HUES48 (cell line): ENCODE measurements around the gene KIRREL1.
A peak's percentile ranks its signal among the peaks of the same experiment; 100 is the strongest.

Experiments
- H3K27ac ChIP-seq: one replicate; pipeline ENCODE4 v1.7.0; 2013; ENCODE audit warnings: low read depth, low read length, inconsistent platforms
- H3K27me3 ChIP-seq: 2 replicates; pipeline ENCODE4 v1.6.1; 2013; ENCODE audit warnings: mild to moderate bottlenecking, low read length; ENCODE audit not compliant: control insufficient read depth, insufficient read depth
- H3K36me3 ChIP-seq: 2 replicates; pipeline ENCODE4 v1.6.1; 2013; ENCODE audit warnings: low read length; ENCODE audit not compliant: control insufficient read depth, insufficient read depth
- H3K4me1 ChIP-seq: 2 replicates; pipeline ENCODE4 v1.6.1; 2013; ENCODE audit warnings: mild to moderate bottlenecking, low read length; ENCODE audit not compliant: control insufficient read depth, insufficient read depth
- H3K4me3 ChIP-seq: 2 replicates; pipeline ENCODE4 v1.5.1; 2013; ENCODE audit warnings: mild to moderate bottlenecking, low read depth, low read length
- H3K9ac ChIP-seq: 2 replicates; pipeline ENCODE4 v1.6.1; 2013; ENCODE audit warnings: mild to moderate bottlenecking, low read depth, low read length, moderate library complexity
- H3K9me3 ChIP-seq: 2 replicates; pipeline ENCODE4 v1.6.1; 2013; ENCODE audit warnings: low read length; ENCODE audit not compliant: control insufficient read depth, insufficient read depth

The KIRREL1 gene

GRCh38 chr1:158020886-158021620 lies 27.6 kb downstream of the KIRREL1 start:
- Histone ChIP-seq H3K9ac (no peak overlapping the region), H3K27me3 (no peaks in the 10 kb centered on the region), H3K27ac (no peak overlapping the region), H3K4me1 (peaks cover 73% of the 10 kb centered on the region), H3K9me3 (no peaks in the 10 kb centered on the region), H3K36me3 (no peaks in the 10 kb centered on the region), H3K4me3 (no peak overlapping the region)

GRCh38 chr1:158021721-158022120 lies 28.3 kb downstream of the KIRREL1 start:
- Histone ChIP-seq H3K9me3 (no peaks in the 10 kb centered on the region), H3K36me3 (0 out of 2 replicates have a peak, but pooled peaks cover 3% of the 10 kb centered on the region), H3K27ac (no peak overlapping the region), H3K4me3 (no peak overlapping the region), H3K4me1 (peaks cover 68% of the 10 kb centered on the region), H3K9ac (no peak overlapping the region), H3K27me3 (no peaks in the 10 kb centered on the region)

GRCh38 chr1:158022554-158023312 lies 29.3 kb downstream of the KIRREL1 start:
- H3K9me3 ChIP-seq: no peaks in the 10 kb centered on the region
- no peak overlapping the region for H3K9ac ChIP-seq
- H3K4me3 ChIP-seq: no peak overlapping the region
- 0 out of 2 replicates have a peak, but pooled peaks cover 3% of the 10 kb centered on the region for H3K36me3 ChIP-seq
- no peak overlapping the region for H3K27ac ChIP-seq
- no peaks in the 10 kb centered on the region for H3K27me3 ChIP-seq
- H3K4me1 ChIP-seq: peaks cover 62% of the 10 kb centered on the region

- no peaks in the 10 kb centered on the region for H3K9me3 ChIP-seq
- H3K9ac ChIP-seq: peak overlapping the region; percentile 36; the same call in 1 of the 2 replicates
- no peak overlapping the region for H3K27ac ChIP-seq
- H3K4me1 ChIP-seq: peaks cover 43% of the 10 kb centered on the region
- no peaks in the 10 kb centered on the region for H3K27me3 ChIP-seq
- H3K36me3 ChIP-seq: 0 out of 2 replicates have a peak, but pooled peaks cover 3% of the 10 kb centered on the region
- H3K4me3 ChIP-seq: no peak overlapping the region
Measured at GRCh38 chr1:158024737-158025136, 31.3 kb downstream of the KIRREL1 start.

- no peaks in the 10 kb centered on the region for H3K27me3 ChIP-seq
- no peak overlapping the region for H3K27ac ChIP-seq
- no peak overlapping the region for H3K4me3 ChIP-seq
- peaks cover 33% of the 10 kb centered on the region for H3K4me1 ChIP-seq
- no peaks in the 10 kb centered on the region for H3K9me3 ChIP-seq
- H3K9ac ChIP-seq: no peak overlapping the region
- peaks cover 8% of the 10 kb centered on the region; the same call in 1 of the 2 replicates for H3K36me3 ChIP-seq
Measured at GRCh38 chr1:158025576-158026230, 32.3 kb downstream of the KIRREL1 start.

- Histone ChIP-seq H3K27ac (no peak overlapping the region), H3K4me3 (no peak overlapping the region)
Measured at GRCh38 chr1:158026651-158027050, 33.2 kb downstream of the KIRREL1 start.

GRCh38 chr1:158027508-158027907 lies 34.1 kb downstream of the KIRREL1 start:
- Histone ChIP-seq H3K27ac (no peak overlapping the region), H3K36me3 (peaks cover 12% of the 10 kb centered on the region; the same call in 1 of the 2 replicates), H3K9me3 (no peaks in the 10 kb centered on the region), H3K9ac (no peak overlapping the region), H3K27me3 (no peaks in the 10 kb centered on the region), H3K4me3 (no peak overlapping the region), H3K4me1 (peaks cover 16% of the 10 kb centered on the region)

More at GRCh38 chr1:158026651-158027050, 33.2 kb downstream of the KIRREL1 start:
- Histone ChIP-seq H3K9ac (no peak overlapping the region), H3K9me3 (no peaks in the 10 kb centered on the region), H3K4me1 (peaks cover 24% of the 10 kb centered on the region), H3K27me3 (no peaks in the 10 kb centered on the region), H3K36me3 (peaks cover 12% of the 10 kb centered on the region; the same call in 1 of the 2 replicates)

GRCh38 chr1:158028969-158029368 lies 35.5 kb downstream of the KIRREL1 start:
- peaks cover 12% of the 10 kb centered on the region; the same call in 1 of the 2 replicates for H3K36me3 ChIP-seq
- H3K27me3 ChIP-seq: no peaks in the 10 kb centered on the region
- H3K27ac ChIP-seq: no peak overlapping the region
- H3K4me1 ChIP-seq: peaks cover 9% of the 10 kb centered on the region
- no peaks in the 10 kb centered on the region for H3K9me3 ChIP-seq
- H3K9ac ChIP-seq: no peak overlapping the region
- H3K4me3 ChIP-seq: no peak overlapping the region

GRCh38 chr1:158035014-158035413 lies 41.6 kb downstream of the KIRREL1 start:
- H3K9ac ChIP-seq: no peak overlapping the region
- H3K9me3 ChIP-seq: no peaks in the 10 kb centered on the region
- H3K4me1 ChIP-seq: peaks cover 21% of the 10 kb centered on the region
- no peak overlapping the region for H3K4me3 ChIP-seq
- no peak overlapping the region for H3K27ac ChIP-seq
- H3K36me3 ChIP-seq: peaks cover 8% of the 10 kb centered on the region; the same call in 1 of the 2 replicates
- H3K27me3 ChIP-seq: no peaks in the 10 kb centered on the region

- Histone ChIP-seq H3K9me3 (no peaks in the 10 kb centered on the region), H3K4me3 (no peak overlapping the region), H3K27me3 (no peaks in the 10 kb centered on the region), H3K27ac (no peak overlapping the region), H3K9ac (no peak overlapping the region), H3K4me1 (peaks cover 21% of the 10 kb centered on the region), H3K36me3 (peaks cover under 1% of the 10 kb centered on the region; the same call in 1 of the 2 replicates)
Measured at GRCh38 chr1:158035976-158036583, 42.6 kb downstream of the KIRREL1 start.
